Peyer's patch (tissue), 4 donors: ENCODE measurements around the gene CFAP69.

Source experiments
- CTCF ChIP-seq, 6 experiments: fragments of 450-650 bp in 4 of 6; fragments of 200-600 bp in 2 of 6; sonication (generic) in 1 of 6; IDR thresholded peaks; one replicate each; pipeline ENCODE4 v1.5.1; 2017 to 2019; ENCODE audit warnings: antibody characterized with exemption in 6 of 6, mild to moderate bottlenecking in 3 of 6, moderate library complexity in 1 of 6
- POLR2A ChIP-seq, 2 donors: fragments of 450-650 bp; IDR thresholded peaks; one replicate each; pipeline ENCODE4 v1.5.1; 2017; ENCODE audit warnings: antibody characterized with exemption in 2 of 2, mild to moderate bottlenecking in 2 of 2, moderate library complexity in 2 of 2

DNA sequence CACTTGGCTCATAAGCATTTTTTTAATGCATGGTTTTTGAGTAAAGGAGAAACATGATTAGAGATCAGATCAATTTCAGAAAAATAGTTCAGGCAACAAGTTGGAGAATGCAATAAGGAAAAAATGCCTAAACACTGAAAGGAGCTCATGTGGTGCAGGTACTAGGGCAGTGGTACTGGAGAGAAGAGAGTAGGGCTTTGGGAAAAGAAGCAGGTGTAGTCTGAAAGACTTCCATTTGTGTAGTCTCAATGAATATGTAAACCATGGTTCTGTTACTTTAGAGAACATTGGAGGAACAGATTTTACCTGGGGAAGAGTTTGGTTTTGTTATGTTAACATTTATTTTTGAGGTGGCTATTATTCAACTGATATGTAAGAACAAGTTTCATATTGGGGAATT, 107.0 kb downstream of the CFAP69 start:
- TF ChIP-seq CTCF (IDR thresholded peaks at IDR 0.05), result no peak
- no peak for TF ChIP-seq POLR2A (IDR thresholded peaks at IDR 0.05)
